Endothelial cell of umbilical vein (primary cell): ENCODE data around the gene EPB41L1. TPM values are rescaled to one million over a fixed set of nuclear protein-coding genes. Genes with fewer than 3 reads are reported as not detected.

Source experiments
- BruUV-seq: library from RNA; stranded (reverse); fragments of 400-500 nt; replicated peaks from 2 replicates; lab custom pipeline; 2021; lab: Mats Ljungman, UMichigan
- CTCF ChIA-PET: fragments of 300-600, 350-600 bp; sonication (Branson Sonifier 250); formaldehyde crosslinking; loops from one replicate; lab custom pipeline; 2021; ENCODE audit warnings: antibody characterized with exemption, inconsistent platforms; lab: Charles Lee
- POLR2A ChIA-PET: fragments of 300-600, 350-600 bp; sonication (Branson Sonifier 250); formaldehyde crosslinking; loops from one replicate; lab custom pipeline; 2021; ENCODE audit warnings: antibody characterized with exemption, inconsistent platforms; lab: Charles Lee
- DNase-seq: peaks from one replicate; pipeline ENCODE4 v3.0.0-alpha.2; 2011; ENCODE audit warnings: low read depth, low spot score
- FAIRE-seq: peaks from 2 replicates; lab custom pipeline; 2011; peaks lifted over from hg19 to GRCh38; lab: Jason Lieb, UNC
- H2AFZ ChIP-seq: 2 replicates; pipeline ENCODE4 v1.6.0; 2012; ENCODE audit warnings: low read depth, low read length, control low read depth, inconsistent platforms
- H3K27ac ChIP-seq: 2 replicates; pipeline ENCODE4 v1.5.1; 2011; ENCODE audit warnings: low read depth, mild to moderate bottlenecking, control low read depth, low read length, moderate library complexity; ENCODE audit not compliant: insufficient read depth
- H3K27me3 ChIP-seq, 2 experiments: 2 replicates each; pipeline versions ENCODE4 v1.6.0 to v1.6.1; 2011; ENCODE audit warnings: low read length in 2 of 2, mixed read lengths in 1 of 2; ENCODE audit not compliant: control insufficient read depth in 2 of 2, insufficient read depth in 2 of 2
- H3K36me3 ChIP-seq, 2 experiments: 2 replicates in 1 of 2; 3 replicates in 1 of 2; pipeline ENCODE4 v1.5.1; 2011; ENCODE audit warnings: low read length in 2 of 2, mild to moderate bottlenecking in 1 of 2, moderate library complexity in 1 of 2; ENCODE audit not compliant: control insufficient read depth in 2 of 2, insufficient read depth in 2 of 2; ENCODE audit errors: extremely low read depth in 1 of 2
- H3K4me1 ChIP-seq: 3 replicates; pipeline ENCODE4 v1.5.1; 2011; ENCODE audit warnings: mild to moderate bottlenecking, low read length; ENCODE audit not compliant: control insufficient read depth, insufficient read depth; ENCODE audit errors: extremely low read depth
- H3K4me2 ChIP-seq: 2 replicates; pipeline ENCODE4 v1.6.1; 2011; ENCODE audit warnings: low read length, control low read depth, mixed read lengths; ENCODE audit not compliant: insufficient read depth
- H3K4me3 ChIP-seq, 3 experiments: fragments of 200-600 bp in 1 of 3; sonication (generic), shearing (Covaris generic) in 1 of 3; replicated peaks in 1 of 3; 2 replicates each; pipeline ENCODE4 v1.5.1; 2011 to 2016; ENCODE audit warnings: control low read depth in 3 of 3, low read length in 3 of 3, mild to moderate bottlenecking in 2 of 3, inconsistent platforms in 1 of 3, low read depth in 1 of 3, moderate library complexity in 1 of 3; ENCODE audit not compliant: insufficient read depth in 1 of 3
- H3K79me2 ChIP-seq: 2 replicates; pipeline ENCODE4 v1.6.0; 2012; ENCODE audit warnings: low read length, inconsistent platforms; ENCODE audit not compliant: control insufficient read depth, insufficient read depth
- H3K9ac ChIP-seq: replicated peaks from 2 replicates; pipeline ENCODE3; 2011; ENCODE audit warnings: low read length, control low read depth; ENCODE audit not compliant: insufficient read depth; ENCODE audit errors: extremely low read depth
- H3K9me1 ChIP-seq: replicated peaks from 3 replicates; pipeline ENCODE4 v1.6.0; 2011; ENCODE audit warnings: mild to moderate bottlenecking, low read length; ENCODE audit not compliant: control insufficient read depth, insufficient read depth; ENCODE audit errors: extremely low read depth
- H3K9me3 ChIP-seq: replicated peaks from 2 replicates; pipeline ENCODE4 v1.5.1; 2012; ENCODE audit warnings: low read length, inconsistent platforms; ENCODE audit not compliant: control insufficient read depth, insufficient read depth
- H4K20me1 ChIP-seq: replicated peaks from 2 replicates; pipeline ENCODE3; 2011; ENCODE audit warnings: mild to moderate bottlenecking, low read length; ENCODE audit not compliant: control insufficient read depth, insufficient read depth; ENCODE audit errors: extremely low read depth
- EZH2 ChIP-seq: IDR thresholded peaks from 2 replicates; pipeline ENCODE4 v1.6.1; 2012; ENCODE audit warnings: borderline replicate concordance, low read depth, mild to moderate bottlenecking, moderate library complexity, low read length, inconsistent platforms; ENCODE audit not compliant: severe bottlenecking
- POLR2AphosphoS5 ChIP-seq: IDR thresholded peaks from 2 replicates; pipeline ENCODE4 v1.6.1; 2012; ENCODE audit warnings: low read depth, mild to moderate bottlenecking, control low read depth, low read length, moderate library complexity; ENCODE audit not compliant: insufficient read depth
- dilution Hi-C: fragments of 300-500 bp; cut with MboI; formaldehyde crosslinking; loops from one replicate; pipeline ENCODE4 v1.15.0; 2019; ENCODE audit warnings: low sequenced_read_pairs; ENCODE audit not compliant: extremely low pct_ligation_motif_present
- intact Hi-C: fragments of 100-400 bp; cut with micrococcal nuclease; formaldehyde crosslinking; loops from one replicate; pipeline ENCODE4 v1.10.0; 2022
- polyA plus RNA-seq, 4 experiments: library from polyadenylated mRNA; depleted of rRNA in 3 of 4; stranded (reverse) in 3 of 4; unstranded in 1 of 4; fragments of >200 nt; gene quantifications; 2 replicates each; pipeline versions ENCODE4 v1.2.1 to v1.2.3, GENCODE V29; 2011 to 2012; ENCODE audit warnings: missing spikeins in 1 of 4
- total RNA-seq: library from RNA; stranded (reverse); gene quantifications from 2 replicates; pipeline ENCODE4 v1.2.3, GENCODE V29; 2021
- TF ChIP-seq, protein P1 (sequence below): IDR thresholded peaks from 2 replicates; pipeline ENCODE4 v1.6.1; 2011; ENCODE audit not compliant: insufficient read depth, insufficient read length
- TF ChIP-seq, protein P2 (sequence below), 2 donors: IDR thresholded peaks; 1 replicate in 1 of 2; 2 replicates in 1 of 2; pipeline ENCODE4 v1.5.1; 2011; ENCODE audit warnings: low read length in 2 of 2, mild to moderate bottlenecking in 2 of 2, moderate library complexity in 2 of 2, control low read depth in 1 of 2, inconsistent platforms in 1 of 2, low read depth in 1 of 2; ENCODE audit not compliant: insufficient read depth in 1 of 2; ENCODE audit errors: extremely low read depth in 1 of 2

EPB41L1 gene
- total and polyA plus RNA-seq, 2 donors (not counting 3 experiments of a cell fraction or from before 2014, with no cell fraction given): 6.1 to 12.2 TPM

DNA sequence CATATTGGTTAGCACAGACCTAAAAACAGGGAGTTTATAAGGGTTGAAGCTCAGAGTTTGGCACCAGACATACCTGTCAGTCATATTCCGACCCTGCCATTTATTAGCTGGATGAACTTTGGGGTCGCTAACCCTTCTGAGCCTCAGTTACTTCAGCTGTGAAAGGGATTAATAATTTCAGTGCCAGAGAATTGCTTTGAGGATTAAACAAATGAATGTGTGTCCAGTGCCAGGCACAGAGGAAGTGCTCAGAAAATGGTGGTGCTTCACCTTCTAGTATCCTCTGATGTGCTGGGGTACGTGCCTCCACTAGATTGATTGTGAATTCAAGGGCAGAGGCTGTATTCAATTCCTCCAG lies 4.1 kb upstream of the EPB41L1 start:
- no peak overlapping the region for H3K4me3 ChIP-seq
- no peaks in the 10 kb centered on the region for H3K79me2 ChIP-seq
- H2AFZ ChIP-seq: no peak overlapping the region
- H4K20me1 ChIP-seq: no peaks in the 10 kb centered on the region
- no peak for DNase-seq
- dilution Hi-C loops: no loop called here
- intact Hi-C loops: no loop called here
- H3K27ac ChIP-seq: no peak overlapping the region
- no peaks in the 10 kb centered on the region for H3K9me1 ChIP-seq
- no peaks in the 10 kb centered on the region for H3K36me3 ChIP-seq
- peaks cover 12% of the 10 kb centered on the region for H3K4me1 ChIP-seq
- H3K9me3 ChIP-seq: no peaks in the 10 kb centered on the region
- POLR2A ChIA-PET: no interaction called here
- CTCF ChIA-PET: interaction anchor here (0.9 to 1.8 kb wide), 2 partner anchors 156 to 157 kb away, joined by 3 to 10 read pairs; no protein-coding TSS in a partner anchor
- TF ChIP-seq POLR2AphosphoS5: no peak
- TF ChIP-seq EZH2: no peak
- TF ChIP-seq, protein P1, sequence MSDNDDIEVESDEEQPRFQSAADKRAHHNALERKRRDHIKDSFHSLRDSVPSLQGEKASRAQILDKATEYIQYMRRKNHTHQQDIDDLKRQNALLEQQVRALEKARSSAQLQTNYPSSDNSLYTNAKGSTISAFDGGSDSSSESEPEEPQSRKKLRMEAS: no peak
- TF ChIP-seq, protein P2, sequence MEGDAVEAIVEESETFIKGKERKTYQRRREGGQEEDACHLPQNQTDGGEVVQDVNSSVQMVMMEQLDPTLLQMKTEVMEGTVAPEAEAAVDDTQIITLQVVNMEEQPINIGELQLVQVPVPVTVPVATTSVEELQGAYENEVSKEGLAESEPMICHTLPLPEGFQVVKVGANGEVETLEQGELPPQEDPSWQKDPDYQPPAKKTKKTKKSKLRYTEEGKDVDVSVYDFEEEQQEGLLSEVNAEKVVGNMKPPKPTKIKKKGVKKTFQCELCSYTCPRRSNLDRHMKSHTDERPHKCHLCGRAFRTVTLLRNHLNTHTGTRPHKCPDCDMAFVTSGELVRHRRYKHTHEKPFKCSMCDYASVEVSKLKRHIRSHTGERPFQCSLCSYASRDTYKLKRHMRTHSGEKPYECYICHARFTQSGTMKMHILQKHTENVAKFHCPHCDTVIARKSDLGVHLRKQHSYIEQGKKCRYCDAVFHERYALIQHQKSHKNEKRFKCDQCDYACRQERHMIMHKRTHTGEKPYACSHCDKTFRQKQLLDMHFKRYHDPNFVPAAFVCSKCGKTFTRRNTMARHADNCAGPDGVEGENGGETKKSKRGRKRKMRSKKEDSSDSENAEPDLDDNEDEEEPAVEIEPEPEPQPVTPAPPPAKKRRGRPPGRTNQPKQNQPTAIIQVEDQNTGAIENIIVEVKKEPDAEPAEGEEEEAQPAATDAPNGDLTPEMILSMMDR (IDR thresholded peaks at IDR 0.05; ENCODE audit: extremely low read depth in 1 of 2, insufficient read depth in 1 of 2, low read depth in 1 of 2, low read length in 2 of 2): no peak
- H3K4me2 ChIP-seq: no peak overlapping the region
- BruUV-seq: no TSS peak
- FAIRE-seq: no peak
- H3K9ac ChIP-seq: no peak overlapping the region
- H3K27me3 ChIP-seq: no peaks in the 10 kb centered on the region
